GM12801 (cell line): ENCODE data around the gene GALNT18.

Experiments used
- CTCF ChIP-seq: IDR thresholded peaks from one replicate; pipeline ENCODE4 v1.5.1; 2011; ENCODE audit warnings: control low read depth; ENCODE audit not compliant: insufficient read length; ENCODE audit errors: extremely low read depth

Gene GALNT18

DNA sequence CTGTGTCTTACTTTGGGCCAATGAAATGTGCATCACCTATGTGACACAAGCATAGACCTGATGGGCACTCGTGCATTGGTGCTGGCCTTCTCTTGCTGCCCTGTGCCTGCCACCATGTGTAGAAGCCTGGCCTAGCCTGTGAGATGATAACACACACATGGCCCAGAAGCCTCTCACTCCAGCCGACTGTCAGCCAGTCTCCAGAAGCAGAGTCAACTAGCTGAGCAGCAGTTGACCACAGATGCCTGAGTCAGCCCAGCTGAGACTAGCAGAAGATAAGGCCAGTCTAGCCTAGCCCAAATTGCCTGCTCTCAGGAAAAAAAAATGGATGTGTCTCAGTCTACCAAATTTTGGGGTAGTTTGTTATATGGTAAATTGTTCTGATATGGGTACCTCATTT lies 314.9 kb downstream of the GALNT18 start:
- no peak for TF ChIP-seq CTCF

GRCh38 chr11:11304550-11304949 lies 317.3 kb downstream of the GALNT18 start:
- no peak for TF ChIP-seq CTCF

DNA sequence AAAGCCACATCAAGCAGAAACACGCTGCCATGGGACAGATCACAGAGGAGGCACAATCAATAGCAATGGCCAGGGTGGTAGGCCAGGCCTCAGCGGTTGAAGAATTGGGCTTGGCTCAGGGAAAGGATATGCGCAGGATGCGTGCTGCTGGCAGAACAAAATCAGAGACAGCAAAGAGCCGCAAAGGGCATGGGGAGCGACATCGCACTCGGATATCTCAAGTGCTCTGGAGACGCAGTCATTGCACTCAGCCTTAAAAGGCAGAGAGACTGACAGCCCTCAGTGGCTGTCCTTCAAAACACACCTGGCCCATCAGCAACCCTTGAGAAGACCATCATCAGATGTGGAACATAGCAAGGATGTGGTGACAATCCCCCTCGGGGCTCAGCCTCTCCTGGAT lies 319.2 kb downstream of the GALNT18 start:
- no peak for TF ChIP-seq CTCF

GRCh38 chr11:11301212-11301611 lies 320.6 kb downstream of the GALNT18 start:
- TF ChIP-seq CTCF, result no peak

- TF ChIP-seq CTCF, result no peak
Observed at GRCh38 chr11:11297578-11297977, 324.2 kb downstream of the GALNT18 start.

DNA sequence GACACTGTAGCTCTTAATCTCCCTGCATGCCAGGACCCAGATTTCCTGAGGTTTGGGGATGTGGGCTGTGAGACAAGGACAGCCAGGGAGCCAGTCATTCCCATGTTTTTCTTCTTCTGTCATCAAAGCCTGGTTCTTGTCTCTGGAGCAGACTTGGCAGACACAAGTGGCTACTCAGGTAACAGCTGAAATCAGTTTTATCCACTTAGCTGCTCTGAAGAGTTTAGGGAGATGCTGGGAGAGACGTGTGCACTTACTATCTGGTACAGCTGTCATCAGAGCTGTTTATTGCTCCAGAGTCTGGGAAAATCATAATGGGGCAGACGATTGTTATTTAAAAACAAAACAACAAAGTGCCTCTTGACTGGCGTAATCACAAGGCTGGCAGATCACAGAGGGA lies 325.4 kb downstream of the GALNT18 start:
- no peak for TF ChIP-seq CTCF

- no peak for TF ChIP-seq CTCF
Observed at GRCh38 chr11:11294551-11294855, 327.3 kb downstream of the GALNT18 start.
